Renal pelvis (tissue), 4 donors: ENCODE results near the gene JUND. TPM values are rescaled to one million over a fixed set of nuclear protein-coding genes. Genes with fewer than 3 reads are reported as not detected.

Source experiments
- DNase-seq: peaks from one replicate; pipeline ENCODE4 v3.0.0-alpha.2; 2013
- polyA plus RNA-seq, 3 donors: library from polyadenylated mRNA; unstranded; fragments of 120-200 nt; gene quantifications; one replicate each; pipeline ENCODE4 v1.2.1, GENCODE V29; 2013; ENCODE audit not compliant: insufficient read length in 3 of 3

The JUND gene
- polyA plus RNA-seq, 3 donors: 65.8 to 114 (median 73.7) TPM

GRCh38 chr19:18310966-18311365, 29.5 kb upstream of the JUND start:
- no peak for DNase-seq

- DNase-seq: no peak
Observed at GRCh38 chr19:18310118-18310909, 28.9 kb upstream of the JUND start.

GRCh38 chr19:18309525-18310064, 28.2 kb upstream of the JUND start:
- DNase-seq: no peak

- no peak for DNase-seq
Observed at GRCh38 chr19:18308948-18309325, 27.5 kb upstream of the JUND start.

DNA sequence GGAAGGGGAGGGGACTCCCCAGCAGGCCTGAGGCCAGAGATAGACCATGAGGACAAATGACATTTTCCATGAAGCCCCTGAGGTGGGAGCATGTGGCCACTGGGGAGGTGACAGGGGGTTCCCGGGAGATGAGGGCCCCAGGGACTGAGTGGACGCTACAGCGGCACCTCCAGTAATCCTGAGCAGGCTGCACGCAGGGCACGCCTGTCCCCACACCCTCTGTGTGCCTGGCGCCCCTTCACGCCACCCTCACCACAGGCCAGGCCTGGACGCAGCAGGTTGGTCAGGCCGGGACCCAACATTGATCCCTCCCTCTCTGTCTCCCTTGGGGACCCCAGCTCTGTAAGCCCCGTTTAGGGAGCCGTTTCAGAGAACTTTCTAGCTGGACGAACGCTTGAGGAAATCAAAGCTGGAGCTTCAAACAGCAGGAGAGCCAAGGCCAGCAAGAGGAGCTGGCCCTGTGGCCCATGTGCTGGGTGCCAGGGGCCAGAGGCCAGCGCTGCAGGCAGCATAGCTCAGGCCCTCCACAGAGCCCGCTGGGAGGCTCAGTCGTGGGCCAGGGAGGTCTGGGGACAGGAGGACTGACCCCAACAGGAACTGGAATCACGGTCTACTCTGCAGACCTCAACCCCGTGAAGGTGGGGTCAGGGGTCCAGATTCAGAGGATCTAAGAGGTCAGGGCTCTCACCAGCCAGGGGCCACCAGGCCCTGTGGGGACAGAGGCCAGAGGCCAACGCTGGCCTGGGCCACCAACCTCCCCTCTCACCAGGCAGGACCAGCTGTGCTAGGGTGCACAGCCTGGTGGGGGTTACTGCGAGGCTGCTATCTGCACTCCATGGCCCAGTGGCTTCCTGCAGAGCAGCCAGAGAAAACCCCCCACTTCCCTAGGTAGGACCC, 26.9 kb upstream of the JUND start:
- no peak for DNase-seq

GRCh38 chr19:18307271-18307681, 25.9 kb upstream of the JUND start:
- DNase-seq: no peak

- DNase-seq: no peak
Observed at GRCh38 chr19:18306888-18307260, 25.5 kb upstream of the JUND start.

DNA sequence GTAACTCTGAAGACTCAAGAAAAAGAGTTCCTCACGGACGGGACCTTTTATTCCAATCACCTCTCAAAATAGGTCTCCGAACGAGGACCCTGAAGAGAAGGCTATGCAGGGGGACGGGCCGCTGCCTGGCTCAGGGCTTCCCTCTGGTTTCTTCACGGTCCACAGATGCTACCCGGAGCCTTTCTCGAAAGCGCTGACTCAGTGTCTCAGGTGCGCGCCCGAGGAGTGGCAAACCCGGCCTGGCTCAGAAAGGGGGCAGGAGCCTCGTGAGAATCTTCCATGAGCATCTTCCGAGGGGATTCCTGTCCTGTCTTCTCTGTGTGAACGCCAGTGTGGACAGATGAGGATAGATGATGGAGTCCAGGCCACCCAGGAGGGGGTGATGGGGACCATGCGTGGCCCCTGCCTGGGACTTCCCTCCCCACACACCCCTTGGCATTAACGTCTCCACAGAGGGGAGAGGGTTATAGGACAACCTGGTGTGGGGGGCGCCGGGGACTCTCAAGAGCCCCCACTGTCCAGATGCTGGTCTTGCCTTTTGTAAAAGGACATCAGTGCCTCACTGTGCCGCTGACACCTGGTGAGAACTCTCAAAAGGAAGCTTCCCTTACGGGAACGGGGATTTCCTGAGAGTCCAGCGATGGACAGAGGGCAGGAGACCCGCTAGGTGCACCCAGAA, 24.9 kb upstream of the JUND start:
- no peak for DNase-seq

DNA sequence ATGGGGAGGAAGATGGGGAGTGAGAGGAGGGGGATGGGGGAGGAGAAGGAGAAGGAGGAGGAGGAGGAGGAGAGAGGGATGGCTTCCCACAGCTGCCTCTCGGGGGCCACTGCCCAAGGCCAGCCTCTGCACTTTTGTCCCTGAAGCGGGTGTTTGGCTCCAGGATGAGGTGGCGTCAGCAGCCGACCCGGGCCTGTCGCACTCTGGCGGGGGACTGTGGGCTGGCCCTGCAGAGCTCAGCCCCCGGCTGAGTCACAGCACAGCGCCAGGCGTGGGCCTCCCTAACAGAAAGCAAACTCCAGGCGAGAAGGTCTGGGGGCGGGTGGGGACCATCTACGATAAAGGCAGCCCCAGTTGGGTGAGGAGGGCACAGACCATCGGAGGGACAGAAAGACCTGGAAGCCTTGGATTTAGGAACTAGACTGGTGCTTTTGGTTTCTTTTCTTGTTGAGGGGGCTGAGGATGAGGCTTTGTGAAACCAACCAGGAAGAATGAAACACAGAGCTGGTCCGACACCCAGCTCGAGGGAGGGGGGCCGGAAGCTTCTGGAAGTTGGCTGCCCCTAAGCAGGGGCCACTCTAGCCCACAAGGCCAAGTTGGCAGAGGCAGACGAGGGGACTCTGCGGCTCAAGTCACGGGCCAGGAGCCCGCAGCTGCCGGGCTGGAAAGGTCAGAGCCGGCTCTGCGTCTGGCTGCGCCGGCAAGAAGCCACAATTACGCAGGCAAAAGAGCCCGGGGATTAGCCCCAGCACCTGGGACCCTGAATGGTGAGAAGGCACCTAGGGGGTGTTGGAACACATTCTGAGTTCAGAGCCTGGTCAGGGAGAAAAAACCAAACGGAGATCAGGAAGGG, 23.3 kb upstream of the JUND start:
- peak; percentile 79 for DNase-seq

- DNase-seq: no peak
Observed at GRCh38 chr19:18304208-18304457, 22.7 kb upstream of the JUND start.

DNA sequence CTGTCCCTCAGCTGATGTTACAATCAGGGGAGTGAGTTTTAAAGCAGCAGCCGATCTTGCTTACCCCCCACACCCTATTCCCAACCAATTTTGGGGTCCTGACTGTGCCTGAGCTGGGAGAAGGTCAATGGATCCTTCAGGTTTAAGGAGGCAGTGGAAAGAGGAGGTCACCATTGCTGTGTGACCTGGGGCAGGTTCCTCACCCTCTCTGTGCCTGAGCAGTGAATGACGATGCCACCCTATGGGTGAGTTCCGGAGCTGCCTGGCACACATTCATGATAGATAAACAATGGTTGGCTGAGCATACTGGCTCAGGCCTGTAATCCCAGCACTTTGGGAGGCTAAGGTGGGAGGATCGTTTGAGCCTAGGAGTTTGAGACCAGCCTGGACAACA, 20.3 kb upstream of the JUND start:
- DNase-seq: no peak

- no peak for DNase-seq
Observed at GRCh38 chr19:18300930-18301717, 19.7 kb upstream of the JUND start.

GRCh38 chr19:18299654-18300053, 18.2 kb upstream of the JUND start:
- no peak for DNase-seq

DNA sequence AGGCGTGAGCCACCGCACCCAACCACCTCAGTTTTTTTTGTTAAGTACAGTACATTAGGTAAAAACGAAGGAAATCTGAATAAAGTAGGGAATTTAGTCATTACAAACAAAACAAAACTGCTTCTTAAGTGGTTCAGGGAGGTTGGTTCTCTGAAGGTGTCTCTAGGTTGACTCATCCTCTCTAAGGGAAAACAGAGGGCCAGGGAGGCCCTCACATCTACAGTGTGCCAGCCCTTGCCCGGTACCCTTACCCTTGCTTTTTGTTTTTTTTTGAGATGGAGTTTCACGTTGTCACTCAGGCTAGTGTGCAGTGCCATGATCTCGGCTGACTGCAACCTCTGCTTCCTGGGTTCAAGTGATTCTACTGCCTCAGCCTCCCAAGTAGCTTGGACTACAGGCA, 17.2 kb upstream of the JUND start:
- DNase-seq: no peak

- DNase-seq: no peak
Observed at GRCh38 chr19:18297308-18297707, 15.9 kb upstream of the JUND start.

- no peak for DNase-seq
Observed at GRCh38 chr19:18295034-18295451, 13.6 kb upstream of the JUND start.

DNA sequence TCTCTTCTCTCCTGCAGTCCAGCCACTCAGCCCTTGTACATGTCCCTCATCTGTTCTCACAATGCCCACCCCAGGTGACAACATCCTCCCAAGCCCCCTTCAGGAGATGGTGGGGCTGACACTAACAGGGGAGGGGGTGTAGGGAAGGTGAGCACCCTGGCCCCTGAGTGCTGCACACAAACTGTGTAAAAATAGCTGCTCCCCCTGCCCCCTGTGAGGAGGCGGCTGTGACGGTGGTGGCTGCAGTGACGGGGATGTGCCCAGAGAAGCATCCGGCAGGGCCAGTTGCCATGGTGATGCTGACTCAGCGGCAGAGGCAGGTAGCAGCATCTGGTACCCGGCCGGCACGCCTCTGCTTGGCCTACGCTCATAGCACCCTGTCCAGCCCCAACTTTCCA, 13.0 kb upstream of the JUND start:
- no peak for DNase-seq

GRCh38 chr19:18293642-18294466, 12.4 kb upstream of the JUND start:
- DNase-seq: no peak

DNA sequence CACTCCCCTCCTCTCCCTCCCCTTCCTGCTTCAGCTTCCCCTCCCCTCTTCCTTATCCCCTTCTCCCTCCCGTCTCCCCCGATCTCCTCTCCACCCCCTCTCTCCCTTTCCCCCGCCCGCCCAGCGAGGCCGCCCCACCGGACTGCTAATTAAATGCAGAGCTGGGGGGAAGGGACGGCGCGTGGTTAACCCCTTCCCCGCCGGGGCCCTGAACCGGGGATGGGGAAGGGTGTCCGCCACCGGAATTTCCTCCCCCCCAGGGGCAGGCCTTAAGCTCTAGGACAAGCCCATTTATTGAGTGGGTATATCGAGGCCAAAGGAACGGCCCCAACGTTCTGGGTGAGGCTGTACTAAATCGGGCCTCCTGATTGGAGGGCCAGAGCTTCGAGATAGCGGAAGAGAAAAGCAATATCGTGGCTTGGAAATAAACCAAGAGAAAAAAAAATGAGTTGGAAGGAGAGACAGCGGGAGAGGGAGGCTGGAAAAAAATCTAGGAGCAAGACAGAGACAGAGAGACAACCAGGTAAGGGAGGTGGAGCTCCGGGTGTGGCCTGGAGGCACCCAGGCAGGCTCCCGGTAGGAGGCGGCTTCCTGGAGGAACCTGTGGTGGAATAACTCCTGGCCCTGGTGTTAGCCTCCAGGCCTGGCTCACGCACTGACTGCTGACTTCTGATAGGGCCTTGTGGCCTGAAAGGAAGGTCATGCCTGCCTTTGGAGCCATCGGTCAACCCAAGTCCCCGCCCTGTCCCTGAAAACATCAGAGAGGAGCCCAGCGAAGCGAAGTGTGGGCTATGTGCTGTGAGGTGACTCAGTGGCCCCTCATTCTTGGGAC, 11.6 kb upstream of the JUND start:
- DNase-seq: peak; percentile 85
